SHP77 treated with DMSO at 0.1 percent for 48 hours (cell line): ENCODE measurements around the gene FAM118B.

ENCODE experiments used
- DNase-seq: peaks from one replicate; lab custom pipeline; 2025; lab: John Stamatoyannopoulos, UW

FAM118B gene

DNA sequence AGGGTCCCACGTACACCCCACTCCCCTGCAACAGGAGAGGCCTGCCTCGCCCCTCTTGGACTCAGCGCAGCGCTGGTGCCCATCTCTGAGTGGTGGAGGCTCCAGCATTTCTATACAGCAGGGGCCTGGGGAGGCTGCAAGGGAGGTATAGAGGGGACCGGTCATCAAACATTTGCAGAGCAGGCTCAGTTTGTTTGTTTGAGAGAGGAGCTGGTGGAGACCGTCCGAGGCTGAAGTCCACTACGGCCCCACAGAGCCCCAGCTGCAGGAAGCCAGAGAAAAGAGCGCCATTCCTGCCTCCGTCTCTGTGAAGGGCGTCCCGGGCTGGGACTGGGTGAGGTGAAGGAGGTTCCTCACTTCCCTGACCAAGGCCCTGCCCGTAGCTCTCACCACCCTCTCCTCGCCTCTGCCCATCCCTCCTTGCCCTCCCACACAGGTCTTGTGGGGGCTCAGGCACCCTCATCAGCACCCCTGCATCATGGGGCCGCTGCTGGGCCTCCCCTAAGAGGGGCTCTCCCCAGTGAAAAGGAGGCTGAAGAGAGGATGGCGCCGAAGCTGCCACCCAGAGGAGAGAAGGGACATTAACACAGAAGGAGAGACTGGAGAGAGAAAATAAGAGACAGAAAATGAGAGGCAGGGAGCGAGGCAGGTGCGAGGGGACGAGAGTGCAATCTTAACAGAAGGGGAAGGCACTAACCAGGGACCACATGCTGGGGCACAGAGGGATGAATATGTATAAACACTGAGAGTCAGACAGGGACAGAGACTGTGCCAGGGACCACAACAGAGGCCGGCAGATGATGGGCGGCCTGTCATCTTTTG, 24.7 kb upstream of the FAM118B start:
- no peak for DNase-seq

DNA sequence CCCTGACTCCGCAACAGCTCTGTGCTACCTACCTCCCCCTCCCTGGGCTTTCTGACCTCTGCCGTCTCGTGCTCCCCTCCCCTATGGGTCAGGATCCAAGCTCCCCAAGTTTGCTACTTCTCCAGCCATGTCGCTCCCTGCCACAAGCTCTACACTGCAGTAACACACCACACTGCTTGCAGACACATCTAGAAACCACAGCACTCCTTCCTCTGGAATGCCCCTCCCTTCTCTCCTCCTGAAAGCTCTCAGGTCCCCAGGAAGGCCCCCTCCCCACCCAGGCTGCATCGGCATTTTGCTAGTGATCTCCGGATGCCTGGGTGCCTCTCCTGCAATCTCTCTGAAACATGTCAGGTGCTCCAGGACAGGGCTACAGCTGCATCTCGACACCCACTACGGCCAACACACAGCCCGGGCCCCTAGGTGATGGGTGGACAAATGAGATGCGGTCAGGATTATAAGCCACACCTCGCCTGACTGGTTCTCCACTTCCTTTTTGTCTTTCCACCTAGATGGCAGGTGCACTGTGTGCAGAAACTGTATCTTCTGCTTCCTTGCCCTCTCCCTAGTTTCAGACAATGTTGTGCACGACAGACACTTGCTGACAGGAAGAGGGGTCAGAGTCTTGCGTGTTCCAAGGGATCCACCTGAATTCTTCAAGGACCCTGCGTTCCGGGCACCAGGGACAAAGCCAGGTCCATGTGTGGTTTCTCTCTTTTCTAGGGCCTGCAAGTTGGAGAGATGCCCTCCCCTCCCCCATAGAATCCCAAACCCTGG, 23.1 kb upstream of the FAM118B start:
- no peak for DNase-seq

DNA sequence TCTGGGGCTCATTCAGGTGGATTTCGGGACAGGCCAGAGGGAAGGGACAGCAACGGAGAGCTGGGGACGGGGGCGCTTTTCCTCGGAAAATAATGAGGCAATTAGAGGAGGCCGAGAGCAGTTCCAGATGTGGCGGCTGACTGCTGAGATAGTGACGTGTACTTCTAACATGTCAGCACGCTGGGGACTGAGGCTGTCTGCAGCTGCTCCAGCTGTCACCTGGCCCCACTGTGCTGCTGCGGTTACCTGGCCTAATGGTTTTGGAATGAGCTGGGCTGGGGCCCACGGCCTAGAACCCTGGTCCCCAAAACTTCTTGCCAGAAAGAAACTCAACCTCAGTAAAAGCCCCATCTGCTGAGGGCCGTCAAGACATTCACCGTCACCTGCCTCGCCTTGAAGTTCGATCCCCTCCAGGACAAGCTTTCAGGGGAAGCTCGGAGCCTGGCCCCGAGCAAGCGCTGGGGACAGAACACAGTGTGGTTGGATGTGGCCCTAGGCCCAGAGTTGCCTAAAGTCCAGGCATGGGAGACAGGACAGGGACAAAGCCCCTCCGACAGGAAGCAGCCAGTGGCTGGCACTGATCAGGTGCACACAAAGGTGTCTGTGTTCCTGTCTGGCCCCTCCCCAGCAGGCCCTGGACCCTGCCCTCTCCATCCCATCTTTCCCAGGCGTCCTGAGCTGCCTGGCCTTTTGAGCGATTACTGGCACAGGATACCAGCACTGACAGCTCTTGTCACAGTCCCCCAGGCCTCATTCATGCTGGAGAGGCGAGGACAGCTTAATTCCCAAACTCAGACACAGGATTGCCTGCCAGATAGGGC, 22.3 kb upstream of the FAM118B start:
- no peak for DNase-seq

DNA sequence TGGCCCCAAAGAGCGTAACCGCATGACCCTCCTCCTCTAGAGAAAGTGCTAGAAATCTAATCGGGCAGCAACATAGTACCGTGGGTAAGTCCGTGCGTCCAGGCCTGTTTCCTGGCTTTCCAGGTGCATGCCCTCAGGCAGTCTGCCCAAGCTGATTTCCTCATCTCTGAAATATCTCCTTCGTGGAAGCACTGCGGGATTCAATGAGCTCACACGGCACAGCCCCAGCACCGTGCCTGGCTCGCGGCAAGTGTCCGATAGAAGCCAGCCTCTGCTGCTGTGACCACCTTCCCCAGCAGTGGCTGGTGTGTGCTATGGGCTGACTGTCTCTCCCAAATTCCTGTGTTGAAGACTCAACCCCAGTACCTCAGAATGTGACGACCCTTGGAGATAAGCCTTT, 20.8 kb upstream of the FAM118B start:
- DNase-seq, result no peak

DNA sequence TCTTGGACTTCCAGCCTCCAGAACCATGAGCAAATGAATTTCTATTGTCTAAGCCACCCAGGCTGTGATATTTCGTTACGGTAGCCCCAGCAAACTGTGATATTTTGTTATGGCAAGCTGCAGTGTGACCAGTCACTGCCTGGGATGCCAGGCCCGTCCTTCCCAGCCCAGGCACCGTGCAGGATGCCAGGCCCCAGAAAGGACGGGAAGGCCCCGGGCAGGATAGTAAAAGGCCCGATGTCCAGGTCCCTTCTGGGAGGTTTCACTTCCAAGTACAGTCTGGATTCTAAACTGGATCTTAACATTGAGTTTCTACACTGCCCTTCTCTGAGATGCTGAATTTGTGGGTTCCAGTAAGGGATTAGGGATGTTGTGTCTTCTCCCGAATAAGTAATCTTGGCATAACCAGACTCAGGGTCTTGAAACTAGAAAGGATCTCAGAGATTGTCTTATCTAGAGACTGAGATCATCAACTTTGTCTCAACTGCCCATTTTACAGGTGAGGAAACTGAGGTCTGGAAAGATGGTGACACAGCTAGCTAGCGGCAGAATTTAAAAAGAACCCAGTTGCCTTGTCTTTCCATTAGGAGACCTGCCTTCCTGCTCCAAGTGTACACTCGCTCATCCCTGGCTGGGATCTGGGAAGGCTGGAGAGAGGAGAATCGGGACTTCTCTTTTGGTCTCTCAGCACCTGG, 20.1 kb upstream of the FAM118B start:
- DNase-seq, result no peak

DNA sequence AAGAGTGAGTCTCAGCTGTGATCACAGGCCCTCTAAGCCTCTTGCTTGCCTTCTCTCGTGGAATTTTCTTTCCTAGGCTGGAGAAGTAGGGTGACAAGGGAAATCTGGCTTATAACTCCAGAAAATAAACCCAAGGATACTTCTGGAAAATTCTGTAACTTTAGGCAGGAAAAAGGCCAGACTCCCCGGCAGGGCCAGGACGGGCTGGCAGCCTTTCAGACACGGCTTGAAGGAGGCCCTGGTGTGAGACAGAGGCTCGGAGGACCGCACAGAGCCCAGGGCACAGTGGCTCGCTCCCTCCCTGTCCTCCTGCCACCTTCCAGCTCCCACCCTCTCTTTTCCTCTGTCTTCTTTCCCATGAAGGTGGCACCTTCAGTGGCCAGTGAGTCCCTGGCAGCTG, 19.2 kb upstream of the FAM118B start:
- DNase-seq, result no peak

DNA sequence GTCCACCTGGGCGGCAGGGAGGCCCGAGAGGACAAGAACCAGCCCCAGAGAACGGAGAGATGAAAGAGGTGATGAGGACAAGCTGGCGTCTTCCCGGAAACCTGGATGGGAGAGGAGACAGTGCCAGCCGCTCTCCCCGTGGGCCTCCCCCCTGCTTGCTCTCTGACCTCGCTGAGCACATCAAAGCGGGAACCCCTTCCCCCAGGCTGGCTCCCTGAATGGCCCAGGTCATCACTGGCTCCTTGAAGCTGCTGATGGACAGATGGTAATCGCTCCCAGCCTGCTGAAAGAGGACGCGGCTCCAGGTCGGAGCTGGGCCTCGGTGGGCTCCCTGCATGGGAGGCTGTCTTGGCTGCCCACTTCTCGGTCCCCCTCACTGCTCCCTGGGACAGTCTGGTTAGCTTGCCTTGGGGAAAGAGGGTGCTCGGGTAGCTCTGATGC, 18.5 kb upstream of the FAM118B start:
- no peak for DNase-seq

DNA sequence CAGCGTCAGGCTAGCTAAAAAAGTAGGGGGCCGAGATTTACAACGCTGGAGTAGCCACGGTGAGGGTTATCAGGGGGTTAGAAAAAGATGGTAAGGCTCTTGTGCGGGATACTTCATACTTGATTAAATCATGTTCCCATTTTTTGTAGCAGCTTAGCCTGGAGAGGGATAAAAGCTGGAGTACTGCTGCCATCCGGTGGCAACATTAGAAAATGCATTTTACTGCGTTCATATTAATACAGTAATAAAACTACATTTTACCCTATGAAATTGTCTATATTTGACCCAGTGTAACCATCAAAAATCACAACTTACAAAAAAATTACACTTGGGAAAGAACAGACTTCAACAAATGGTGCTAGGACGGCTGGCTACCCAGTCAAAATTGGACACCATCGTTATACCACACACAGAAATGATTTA, 17.4 kb upstream of the FAM118B start:
- no peak for DNase-seq

DNA sequence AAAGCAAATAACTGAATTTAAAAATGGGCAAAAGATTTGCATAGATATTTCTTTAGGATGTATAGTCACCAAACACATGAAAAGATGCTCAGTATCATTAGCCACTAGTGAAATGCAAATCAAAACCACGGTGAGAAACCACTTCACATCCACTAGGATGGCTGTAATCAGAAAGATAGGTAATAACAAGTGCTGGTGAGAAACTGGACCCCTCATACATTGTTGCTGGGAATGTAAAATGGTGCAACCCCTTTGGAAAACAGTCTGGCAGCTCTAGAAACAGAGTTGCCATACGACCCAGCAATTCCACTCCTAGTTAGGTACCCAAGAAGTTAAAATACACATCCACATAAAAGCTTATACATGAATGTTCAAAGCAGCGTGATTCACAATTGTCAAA, 16.5 kb upstream of the FAM118B start:
- no peak for DNase-seq

DNA sequence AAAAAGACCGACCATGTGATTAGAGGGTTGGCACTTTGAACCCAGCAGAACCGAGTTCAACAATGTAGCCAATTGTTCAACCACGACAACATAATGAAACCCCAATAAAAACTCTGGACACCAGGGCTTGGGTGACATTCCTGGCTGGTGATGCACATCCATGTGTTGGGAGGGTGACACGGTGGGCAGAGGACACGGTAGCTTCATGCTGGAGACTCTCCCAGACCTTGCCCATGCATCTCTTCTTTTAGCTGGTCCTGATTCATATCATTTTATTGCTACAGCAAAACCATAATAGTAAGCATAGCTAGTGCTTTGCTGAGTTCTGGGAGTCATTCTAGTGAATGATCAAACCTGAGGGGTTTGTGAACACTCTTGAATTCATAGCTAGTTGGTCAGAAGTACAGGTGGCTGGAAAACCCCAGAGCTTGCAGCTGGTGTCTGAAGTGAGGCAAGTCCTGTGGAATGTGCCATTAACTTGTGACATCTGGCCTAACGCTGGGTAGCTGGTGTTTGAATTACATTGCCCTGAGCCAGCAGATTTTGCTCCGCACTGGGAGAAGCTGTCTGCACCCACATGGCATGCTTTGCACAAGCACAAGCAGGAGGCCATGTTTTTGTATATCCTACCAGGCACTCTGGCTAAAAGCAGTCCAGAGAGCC, 14.2 kb upstream of the FAM118B start:
- no peak for DNase-seq

DNA sequence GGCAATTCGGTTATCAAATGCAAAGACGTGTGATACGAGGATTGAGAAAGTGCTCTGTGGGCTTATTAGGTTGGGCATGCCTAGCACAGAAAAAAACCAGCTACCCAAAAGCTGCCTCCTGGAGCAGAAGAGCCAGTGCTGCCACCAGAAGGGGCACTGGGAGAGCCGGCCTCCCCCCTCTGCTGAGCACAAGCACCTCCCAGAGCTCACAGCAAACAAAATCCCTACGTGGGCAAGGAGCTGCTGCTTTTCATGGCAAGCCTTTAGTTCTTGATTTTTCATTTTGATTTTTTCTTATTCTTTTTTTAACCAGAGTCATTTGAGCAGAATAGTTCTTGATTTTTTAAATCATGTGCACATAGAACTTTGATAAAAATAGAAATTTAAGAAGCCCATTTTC, 12.9 kb upstream of the FAM118B start:
- DNase-seq, result no peak

DNA sequence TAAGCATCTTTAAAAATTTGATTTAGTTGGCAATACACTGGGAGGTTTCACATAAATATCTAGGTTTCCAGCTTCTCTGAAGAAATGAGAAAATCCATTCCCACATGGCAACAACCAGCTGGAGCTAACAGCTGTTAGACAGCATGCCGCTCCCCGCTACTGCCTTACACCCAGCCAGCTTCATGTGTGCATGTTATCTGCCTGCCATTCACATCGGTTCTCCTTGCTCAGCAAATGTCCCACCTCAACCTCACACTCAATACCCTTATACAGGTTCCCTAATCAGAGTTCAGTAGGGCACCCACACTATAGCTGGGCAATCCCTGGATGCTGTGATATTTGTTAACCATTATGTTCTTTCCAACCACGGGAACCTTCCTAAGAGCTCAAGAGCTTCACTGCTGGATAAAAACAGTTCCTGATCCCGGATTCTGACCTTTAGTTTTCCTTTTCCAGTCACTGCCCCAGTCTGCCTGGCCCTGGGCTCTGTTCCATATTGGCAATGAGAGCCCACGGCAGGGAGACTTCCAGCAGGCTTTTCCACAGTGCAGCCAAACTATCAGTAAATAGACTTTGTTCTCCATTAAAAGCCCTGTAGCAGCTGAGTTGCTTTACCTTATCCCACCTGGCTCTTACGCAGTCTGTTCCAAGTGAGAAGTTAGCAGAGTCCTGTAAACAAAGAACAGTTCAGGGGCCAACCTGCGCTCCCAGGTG, 8.8 kb upstream of the FAM118B start:
- no peak for DNase-seq

DNA sequence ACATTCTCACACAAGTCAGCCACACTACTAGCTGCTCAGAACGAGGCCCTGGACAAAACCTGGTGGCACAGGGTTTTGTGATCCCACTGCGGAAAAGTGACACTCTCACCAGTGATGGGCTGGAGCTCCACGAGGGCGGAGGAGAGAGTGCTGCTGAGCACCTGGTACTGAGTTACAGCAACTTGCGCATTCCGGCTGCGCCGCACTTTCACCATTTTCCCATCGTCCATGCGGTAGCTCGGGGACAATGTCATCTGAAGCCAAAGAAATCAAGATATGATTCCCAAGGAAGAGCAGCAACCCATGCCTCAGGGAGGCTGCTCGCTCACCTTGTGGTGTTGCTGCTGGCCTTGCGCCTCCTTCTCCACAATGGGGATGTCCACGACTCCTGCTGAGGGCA, 6.2 kb upstream of the FAM118B start:
- DNase-seq, result no peak

DNA sequence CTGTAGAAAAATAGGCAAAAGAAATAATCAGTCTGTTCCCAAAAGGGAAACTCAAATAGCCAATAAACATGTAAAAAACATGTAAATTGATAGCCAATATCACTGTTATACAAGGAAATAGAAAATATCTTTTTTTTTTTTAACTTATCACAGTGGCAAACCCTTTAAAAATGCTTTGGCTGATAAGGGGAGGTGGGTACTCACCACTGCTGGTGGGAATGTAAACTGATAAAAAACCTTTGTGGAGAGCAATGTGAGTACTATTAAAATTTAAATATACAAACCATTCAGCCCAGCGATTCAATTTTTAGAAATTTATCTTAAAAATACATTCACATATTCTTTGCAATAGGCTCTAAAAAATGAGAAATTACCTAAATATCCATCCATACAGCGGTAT, 3.7 kb upstream of the FAM118B start:
- DNase-seq, result no peak

DNA sequence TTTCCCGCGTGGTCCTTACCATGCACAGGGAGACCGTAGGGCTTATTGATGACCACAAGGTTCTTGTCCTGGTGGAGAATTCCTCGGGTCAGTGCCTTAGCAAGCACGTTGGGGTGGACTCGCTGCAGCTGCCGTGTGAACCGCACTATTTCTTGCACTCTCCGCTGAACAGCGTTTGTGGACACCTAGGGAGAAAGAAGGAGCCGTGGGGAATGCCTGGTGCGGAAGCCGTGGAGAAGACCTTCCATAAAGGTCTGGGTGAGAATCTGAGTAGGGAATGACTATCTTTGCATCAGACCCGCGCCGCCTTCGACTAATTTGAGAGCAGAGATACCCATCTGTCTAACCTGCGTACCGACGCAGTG, 729 bp upstream of the FAM118B start:
- no peak for DNase-seq

DNA sequence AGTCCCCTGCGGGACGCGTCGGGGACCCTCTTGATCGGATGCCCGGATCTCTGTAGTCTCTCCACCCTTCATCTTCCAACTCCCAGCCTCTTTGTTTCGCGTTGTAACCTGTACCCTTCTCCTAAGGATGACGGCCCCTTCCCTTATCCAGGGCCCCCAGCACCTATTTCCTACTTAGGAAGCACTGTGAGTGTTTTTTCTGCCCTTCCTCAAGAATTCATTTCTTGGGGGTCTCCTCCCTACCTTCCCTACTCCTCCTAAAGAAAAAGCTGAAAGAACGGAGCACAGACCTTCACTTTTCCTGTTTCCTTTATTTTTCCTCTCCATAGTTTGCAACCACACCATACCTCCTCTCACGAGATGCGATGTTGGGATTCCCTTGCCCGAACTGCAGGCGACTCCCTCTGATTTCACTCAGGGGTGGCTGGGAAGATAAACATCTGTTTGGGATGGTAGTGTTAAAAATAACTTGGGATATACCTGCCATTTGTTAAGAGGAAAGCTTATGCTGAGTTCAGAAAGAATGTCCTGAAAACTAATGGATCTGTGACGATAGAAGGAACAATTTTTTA, 593 bp downstream of the FAM118B start:
- DNase-seq, result no peak

DNA sequence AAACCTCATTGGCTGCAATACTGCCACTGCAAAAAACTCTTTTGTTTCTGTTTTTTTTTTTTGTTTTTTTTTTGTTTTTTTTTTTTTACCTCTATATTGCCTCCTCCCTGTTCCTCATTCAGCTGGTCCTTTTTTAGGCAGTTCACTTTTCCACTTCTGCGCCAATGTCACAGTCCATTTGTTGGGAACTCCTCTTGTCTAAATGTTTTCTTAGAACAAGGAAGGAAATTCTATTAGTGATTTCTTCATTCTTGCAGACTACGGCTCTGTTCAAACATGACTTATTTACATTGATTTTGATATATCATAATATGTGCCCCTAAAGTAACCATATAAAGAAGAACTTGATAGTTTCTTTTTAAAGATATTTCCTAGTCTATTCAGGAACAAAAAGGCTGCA, 2.9 kb downstream of the FAM118B start:
- no peak for DNase-seq

DNA sequence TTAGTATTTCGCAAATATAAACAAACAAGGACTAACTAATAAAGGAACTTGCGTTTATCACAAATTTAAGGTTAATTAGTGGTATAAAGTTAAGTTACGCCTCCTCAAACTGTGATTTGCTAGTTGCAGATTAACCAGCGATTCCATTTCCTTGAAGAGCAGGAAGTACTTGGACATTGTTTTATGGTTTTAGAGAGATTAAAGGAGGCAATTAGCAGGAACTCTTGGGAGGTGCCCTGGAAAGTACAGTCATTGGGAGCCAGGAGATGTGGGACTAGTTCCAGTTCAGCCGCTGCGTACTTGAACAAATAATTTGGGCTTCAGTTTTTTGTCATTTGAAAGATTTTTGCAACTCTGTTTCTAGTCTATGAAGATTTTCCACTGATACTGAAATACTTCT, 3.3 kb downstream of the FAM118B start:
- no peak for DNase-seq

DNA sequence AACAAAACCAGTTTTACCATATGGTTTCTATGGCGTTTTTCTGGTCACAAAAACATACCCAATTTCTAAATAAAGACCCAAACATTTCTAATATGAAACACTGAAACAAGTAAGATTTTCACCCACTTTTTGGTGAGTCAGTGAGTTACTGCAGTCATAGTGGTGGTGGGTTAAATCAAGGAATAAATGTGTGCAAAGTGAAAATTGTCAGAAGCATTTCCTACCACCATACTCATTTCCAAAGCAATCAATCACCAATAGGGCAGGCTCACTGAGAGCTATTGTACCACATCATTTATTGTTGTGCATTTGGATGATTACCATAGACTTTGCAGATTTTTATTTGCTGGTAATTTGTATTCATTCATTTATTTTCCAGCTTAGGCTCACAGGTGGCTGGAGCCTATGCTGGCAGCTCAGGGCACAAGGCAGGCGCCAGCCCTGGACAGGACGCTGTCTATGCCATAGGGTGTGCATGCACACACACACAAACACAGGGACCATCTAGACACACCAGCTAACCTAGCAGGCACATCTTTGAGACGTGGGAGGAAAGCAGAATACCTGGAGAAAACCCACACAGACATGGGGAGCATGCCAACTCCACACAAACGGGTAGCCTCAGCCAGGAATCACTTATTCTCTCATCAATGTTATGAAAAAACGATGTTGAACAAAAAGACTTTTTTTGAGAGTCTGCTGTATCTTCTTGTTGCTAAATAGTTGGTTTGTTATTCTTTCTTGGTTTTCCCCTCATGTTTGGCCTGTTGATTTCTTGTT, 5.1 kb downstream of the FAM118B start:
- DNase-seq, result no peak

DNA sequence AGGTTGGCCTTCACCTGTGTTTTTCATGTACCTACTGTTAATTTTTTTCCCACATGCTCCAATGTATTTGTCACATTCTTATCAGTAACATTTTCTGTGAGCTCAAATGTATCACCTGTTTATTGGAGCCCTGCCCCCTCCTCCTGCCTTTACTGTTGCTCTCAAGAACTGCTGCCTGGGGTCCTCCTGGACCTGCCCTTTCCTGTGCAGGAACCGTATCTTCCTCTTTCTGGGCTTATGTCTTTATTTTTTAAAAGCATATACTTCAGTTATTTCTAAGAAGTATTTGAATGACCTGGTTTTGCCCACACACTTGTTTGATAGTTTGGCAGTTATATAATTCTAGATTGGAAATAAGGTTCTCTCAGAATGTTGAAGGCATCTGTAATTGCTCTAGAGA, 5.9 kb downstream of the FAM118B start:
- no peak for DNase-seq
